ENCODE data around the gene ARL13B.
"Not testable (repeated sequence)": the region's sequence is repeated elsewhere in the genome, so short reads cannot be mapped to it uniquely, and the experiment has no call there.

ARL13B gene

GRCh38 chr3:94001827-94002495 is 22.0 kb downstream of the ARL13B start:
- no peak for DNase-seq

- no peak for DNase-seq
These were observed 24.5 kb downstream of the ARL13B start for GRCh38 chr3:94004301-94004910.

GRCh38 chr3:94008253-94008652 is 28.3 kb downstream of the ARL13B start:
- DNase-seq, result no peak

- no peak for DNase-seq
These were observed 29.7 kb downstream of the ARL13B start for GRCh38 chr3:94009608-94010007.

GRCh38 chr3:94011233-94011711 is 31.3 kb downstream of the ARL13B start:
- no peak for DNase-seq

GRCh38 chr3:94012185-94012584 is 32.2 kb downstream of the ARL13B start:
- DNase-seq, result no peak

GRCh38 chr3:94015025-94015424 is 35.1 kb downstream of the ARL13B start:
- DNase-seq, result no peak

- no peak for DNase-seq
These were observed 39.7 kb downstream of the ARL13B start for GRCh38 chr3:94019659-94020058.

GRCh38 chr3:94020293-94020692 is 40.3 kb downstream of the ARL13B start:
- DNase-seq, result no peak

- no peak for DNase-seq
These were observed 44.4 kb downstream of the ARL13B start for GRCh38 chr3:94024385-94024784.

- no peak for DNase-seq
These were observed 46.7 kb downstream of the ARL13B start for GRCh38 chr3:94026623-94027022.

GRCh38 chr3:94028093-94028837 is 48.3 kb downstream of the ARL13B start, which contains the start of gene STX19:
STX19 (minus strand) TSS chr3:94028597; CDS start chr3:94015269, 13,328 bp downstream.
- no peak for DNase-seq

- no peak for DNase-seq
These were observed 57.1 kb downstream of the ARL13B start for GRCh38 chr3:94036909-94037507.

GRCh38 chr3:94043285-94043684 is 63.3 kb downstream of the ARL13B start:
- no peak for DNase-seq

GRCh38 chr3:94044100-94044936 is 64.4 kb downstream of the ARL13B start:
- DNase-seq, result not testable (repeated sequence)

GRCh38 chr3:94046533-94046932 is 66.6 kb downstream of the ARL13B start:
- no peak for DNase-seq

GRCh38 chr3:94049267-94049666 is 69.3 kb downstream of the ARL13B start:
- DNase-seq, result no peak

- DNase-seq, result no peak
These were observed 70.6 kb downstream of the ARL13B start for GRCh38 chr3:94050546-94050945.

GRCh38 chr3:94061297-94061696 is 81.3 kb downstream of the ARL13B start:
- DNase-seq, result no peak

- DNase-seq, result peak; percentile 87
These were observed 82.8 kb downstream of the ARL13B start, which contains the start of the genes DHFR2 and NSUN3 for GRCh38 chr3:94062513-94063404. DHFR2 (minus strand) TSS chr3:94062916; CDS start chr3:94061511, 1,405 bp downstream. NSUN3 (plus strand) TSS chr3:94063061; CDS start chr3:94063127, 66 bp downstream.

GRCh38 chr3:94063496-94064119 is 83.7 kb downstream of the ARL13B start:
- no peak for DNase-seq
